Heart right ventricle (tissue), 16 donors: ENCODE measurements around the gene MSH6. TPM values are rescaled to one million over a fixed set of nuclear protein-coding genes. Genes with fewer than 3 reads are reported as not detected.

Experiments
- ATAC-seq, 8 donors: fragments of 200-7000 bp; cut with Tn5 transposase; one replicate each; pipeline ENCODE4 v1.9.1; 2020; ENCODE audit warnings: mild to moderate bottlenecking in 8 of 8, moderate library complexity in 8 of 8, moderate number of reproducible peaks in 1 of 8
- DNase-seq, 2 donors: peaks; one replicate each; pipeline ENCODE4 v3.0.0-alpha.2; 2020
- H3K27ac ChIP-seq, 10 donors: fragments of 200-600 bp; sonication (generic) in 2 of 10; one replicate each; pipeline versions ENCODE4 v1.5.0 to v1.8.0; 2020 to 2022; ENCODE audit warnings: mild to moderate bottlenecking in 3 of 10
- H3K27me3 ChIP-seq, 7 donors: fragments of 200-600 bp; one replicate each; pipeline ENCODE4 v1.8.0; 2021 to 2022; ENCODE audit warnings: mild to moderate bottlenecking in 2 of 7
- H3K36me3 ChIP-seq, 9 donors: fragments of 200-600 bp; sonication (generic) in 1 of 9; one replicate each; pipeline versions ENCODE4 v1.5.0 to v1.8.0; 2020 to 2022; ENCODE audit warnings: mild to moderate bottlenecking in 2 of 9
- H3K4me1 ChIP-seq, 9 donors: fragments of 200-600 bp; sonication (generic) in 1 of 9; one replicate each; pipeline versions ENCODE4 v1.5.0 to v1.8.0; 2020 to 2022; ENCODE audit warnings: mild to moderate bottlenecking in 4 of 9
- H3K4me3 ChIP-seq, 10 donors: fragments of 200-600 bp; sonication (generic) in 2 of 10; one replicate each; pipeline versions ENCODE4 v1.5.0 to v1.8.0; 2020 to 2022; ENCODE audit warnings: mild to moderate bottlenecking in 7 of 10, moderate library complexity in 2 of 10
- H3K9me3 ChIP-seq, 11 donors: fragments of 200-600 bp in 10 of 11; sonication (generic) in 2 of 11; one replicate each; pipeline versions ENCODE4 v1.5.0 to v1.8.0; 2013 to 2022; ENCODE audit warnings: mild to moderate bottlenecking in 2 of 11, control low read depth in 1 of 11, moderate library complexity in 1 of 11
- CTCF ChIP-seq, 9 donors: fragments of 200-600 bp; sonication (generic) in 2 of 9; IDR thresholded peaks; one replicate each; pipeline versions ENCODE4 v1.5.0 to v1.8.0; 2021 to 2022; ENCODE audit warnings: antibody characterized with exemption in 9 of 9, mild to moderate bottlenecking in 5 of 9, moderate library complexity in 1 of 9
- WGBS, 2 donors: extraction: QIAGEN DNeasy Blood & Tissue Kit; methylation state at CpG; one replicate each; pipeline ENCODE4 v1.1.7; 2013; ENCODE audit warnings: inconsistent platforms in 1 of 2; 5-methylcytosine and 5-hydroxymethylcytosine counted together
- intact Hi-C, 10 donors: fragments of 100-400 bp; cut with DNase I; formaldehyde crosslinking; loops; one replicate each; pipeline versions ENCODE4 v1.11.1 to v1.14.2; 2022
- polyA plus RNA-seq, 2 donors: library from polyadenylated mRNA; stranded (reverse); fragments of 200-250 nt; gene quantifications; one replicate each; pipeline ENCODE4 v1.2.3, GENCODE V29; 2013
- total RNA-seq, 10 donors: library from RNA; stranded (reverse); fragmentation: NEBNext Ultra II Directional in 3 of 10; extraction: Animal tissue kit (Norgen Biotek cat#: 25700) in 3 of 10; gene quantifications; one replicate each; pipeline versions ENCODE4 v1.2.1 to v1.2.4, GENCODE V29; 2021 to 2023
- donor health status: Arrhythmogenic right ventricular cardiomyopathy.
- donor health status: ischemic (EF 13 %, LVEDD 7.1; RV severe dilation, severe dysfunction).
- donor health status: healthy with polysubstance abuse.
- donor health status: DM: no; HTN: yes; CAD: no.
- donor health status: DM: no; HTN: no; CAD: no.
- donor health status: ischemic (EF 25% LVEDD 6.9; RV normal size, moderate dysfunction).
- donor health status: ischemic (EF 25% LVEDD 5.7; RV mildly dilated, moderate dysfunction).
- donor health status: healthy.
- donor health status: DM: yes; HTN: yes; CAD: no.
- donor health status: Ischemic cardiomyopathy.
- donor health status: ischemic (EF 35%, LVEDD 5.7; RV mildly dilated, moderate dysfunction).
- donor health status: nonischemic (EF 11% LVEDD 7.7; RV severe dilation, severe dysfunction).
- donor health status: DM: yes; HTN: yes; CAD: no.
- donor health status: PGD.
- donor health status: ischemic (EF 29% LVEDD 5.4; RV normal size, mild dysfunction).
- donor health status: nonischemic (EF 23%, LVEDD 6.1; RV moderate dilation, normal function).

The MSH6 gene
- total and polyA plus RNA-seq, 12 donors: 4.5 to 25.2 (median 21.0) TPM

- DNase-seq (no peak), ATAC-seq (no peak)
- Histone ChIP-seq H3K4me1 (peaks cover 0 to 14% (median 4%) of the 10 kb centered on the region in 9 donors), H3K4me3 (no peak overlapping the region), H3K27me3 (no peaks in the 10 kb centered on the region), H3K36me3 (peaks cover 0 to 65% (median 50%) of the 10 kb centered on the region in 9 donors), H3K27ac (no peak overlapping the region), H3K9me3 (no peaks in the 10 kb centered on the region)
- 91 to 94% methylated on average over 1 of the region's 1 CpG for whole genome bisulfite sequencing, 2 donors
- no peak for TF ChIP-seq CTCF (IDR thresholded peaks at IDR 0.05)
- intact Hi-C loops: no loop called here
These were observed 55.3 kb downstream of the MSH6 start for GRCh38 chr2:47838249-47838648.

- H3K27ac ChIP-seq: no peak overlapping the region
- intact Hi-C loops: no loop called here
- ATAC-seq (no peak), DNase-seq (no peak)
- 86 to 89% methylated on average over 4 of the region's 4 CpGs for WGBS, 2 donors
- H3K4me3 ChIP-seq: no peak overlapping the region
- no peaks in the 10 kb centered on the region for H3K27me3 ChIP-seq
- TF ChIP-seq CTCF (IDR thresholded peaks at IDR 0.05): no peak
- peaks cover 0 to 18% (median 7%) of the 10 kb centered on the region in 9 donors for H3K4me1 ChIP-seq
- H3K36me3 ChIP-seq: peaks cover 0 to 61% (median 47%) of the 10 kb centered on the region in 9 donors
- H3K9me3 ChIP-seq: no peaks in the 10 kb centered on the region
These were observed 55.7 kb downstream of the MSH6 start for GRCh38 chr2:47838686-47839085.

GRCh38 chr2:47842846-47843245 lies 59.9 kb downstream of the MSH6 start:
- DNase-seq (no peak), ATAC-seq (no peak)
- no peaks in the 10 kb centered on the region for H3K9me3 ChIP-seq
- peaks cover 0 to 24% (median 15%) of the 10 kb centered on the region in 9 donors for H3K36me3 ChIP-seq
- no peak overlapping the region for H3K4me3 ChIP-seq
- H3K4me1 ChIP-seq: peaks cover 0 to 45% (median 22%) of the 10 kb centered on the region in 9 donors
- no peaks in the 10 kb centered on the region for H3K27me3 ChIP-seq
- H3K27ac ChIP-seq: no peak overlapping the region
- 83 to 91% methylated on average over 3 of the region's 3 CpGs for WGBS, 2 donors
- intact Hi-C loops: loop anchor here in 1 of 10 donors (10.0 kb wide), 1 partner anchor 62 kb away; the partner anchor contains the start of gene FBXO11
- no peak for TF ChIP-seq CTCF (IDR thresholded peaks at IDR 0.05)

GRCh38 chr2:47843407-47843806 lies 60.5 kb downstream of the MSH6 start:
- H3K9me3 ChIP-seq: no peaks in the 10 kb centered on the region
- H3K4me3 ChIP-seq: no peak overlapping the region
- WGBS, 2 donors: 96 to 100% methylated on average over 1 of the region's 1 CpG
- ATAC-seq (no peak), DNase-seq (no peak)
- no peaks in the 10 kb centered on the region for H3K27me3 ChIP-seq
- no peak for TF ChIP-seq CTCF (IDR thresholded peaks at IDR 0.05)
- intact Hi-C loops: loop anchor here in 1 of 10 donors (10.0 kb wide), 1 partner anchor 61 kb away; the partner anchor contains the start of gene FBXO11
- H3K36me3 ChIP-seq: peaks cover 0 to 19% (median 9%) of the 10 kb centered on the region in 9 donors
- peaks cover 0 to 49% (median 22%) of the 10 kb centered on the region in 9 donors for H3K4me1 ChIP-seq
- peak overlapping the region in 1 of 10 donors; percentile 16 for H3K27ac ChIP-seq
